HEK293 (cell line): Measurements from ENCODE around the gene CENPT.
A peak's percentile ranks its signal among the peaks of the same experiment; 100 is the strongest.

Experiments used
- AEBP2 ChIP-seq: fragments of 450-650 bp; formaldehyde crosslinking; IDR thresholded peaks from 2 replicates; pipeline ENCODE4 v1.5.1; 2016; ENCODE audit warnings: missing biosample characterization, missing genetic modification characterization, borderline replicate concordance
- FEZF1 ChIP-seq: fragments of 450-650 bp; formaldehyde crosslinking; IDR thresholded peaks from 2 replicates; pipeline ENCODE4 v1.5.1; 2016; ENCODE audit warnings: missing biosample characterization, missing genetic modification characterization
- GLI2 ChIP-seq: fragments of 450-650 bp; formaldehyde crosslinking; IDR thresholded peaks from 2 replicates; pipeline ENCODE4; 2017; ENCODE audit warnings: missing biosample characterization, missing genetic modification characterization, low read depth, borderline replicate concordance
- GLIS1 ChIP-seq: fragments of 450-650 bp; formaldehyde crosslinking; IDR thresholded peaks from 2 replicates; pipeline ENCODE4 v1.5.1; 2016; ENCODE audit warnings: missing biosample characterization, missing genetic modification characterization
- HOXD13 ChIP-seq: sonication (generic); formaldehyde crosslinking; IDR thresholded peaks from 2 replicates; pipeline ENCODE4 v1.8.0; 2022; ENCODE audit warnings: missing genetic modification reagents, borderline replicate concordance
- KLF1 ChIP-seq: fragments of 450-650 bp; formaldehyde crosslinking; IDR thresholded peaks from 2 replicates; pipeline ENCODE4 v1.5.1; 2016; ENCODE audit warnings: missing biosample characterization, missing genetic modification characterization
- KLF16 ChIP-seq: fragments of 450-650 bp; formaldehyde crosslinking; IDR thresholded peaks from 2 replicates; pipeline ENCODE4 v1.5.1; 2017; ENCODE audit warnings: missing biosample characterization, missing genetic modification characterization
- SCRT1 ChIP-seq: fragments of 450-650 bp; formaldehyde crosslinking; IDR thresholded peaks from 2 replicates; pipeline ENCODE4 v1.5.1; 2016; ENCODE audit warnings: missing biosample characterization, missing genetic modification characterization, borderline replicate concordance
- TRIM28 ChIP-seq: IDR thresholded peaks from 2 replicates; pipeline ENCODE4 v1.6.1; 2011; ENCODE audit warnings: low read length, control low read depth, borderline replicate concordance
- ZBTB48 ChIP-seq: fragments of 450-650 bp; formaldehyde crosslinking; IDR thresholded peaks from 2 replicates; pipeline ENCODE4 v1.5.1; 2016; ENCODE audit warnings: missing biosample characterization, missing genetic modification characterization
- ZBTB8A ChIP-seq: fragments of 450-650 bp; formaldehyde crosslinking; IDR thresholded peaks from 2 replicates; pipeline ENCODE4 v1.5.1; 2016; ENCODE audit warnings: missing biosample characterization, missing genetic modification characterization
- ZNF169 ChIP-seq: fragments of 450-650 bp; formaldehyde crosslinking; IDR thresholded peaks from 2 replicates; pipeline ENCODE4 v1.5.1; 2016; ENCODE audit warnings: missing biosample characterization, missing genetic modification characterization
- ZNF174 ChIP-seq: fragments of 450-650 bp; formaldehyde crosslinking; IDR thresholded peaks from 2 replicates; pipeline ENCODE4 v1.5.0; 2017; ENCODE audit warnings: missing biosample characterization, mild to moderate bottlenecking, missing genetic modification characterization
- ZNF23 ChIP-seq: fragments of 450-650 bp; formaldehyde crosslinking; IDR thresholded peaks from 2 replicates; pipeline ENCODE4 v1.5.1; 2016; ENCODE audit warnings: missing biosample characterization, missing genetic modification characterization, borderline replicate concordance
- ZNF239 ChIP-seq: fragments of 450-650 bp; formaldehyde crosslinking; IDR thresholded peaks from 2 replicates; pipeline ENCODE4 v1.5.1; 2016; ENCODE audit warnings: missing biosample characterization, missing genetic modification characterization
- ZNF544 ChIP-seq: fragments of 450-650 bp; formaldehyde crosslinking; IDR thresholded peaks from 2 replicates; pipeline ENCODE4 v1.5.0; 2017; ENCODE audit warnings: missing biosample characterization, missing genetic modification characterization
- ZNF571 ChIP-seq: fragments of 450-650 bp; formaldehyde crosslinking; IDR thresholded peaks from 2 replicates; pipeline ENCODE4 v1.5.0; 2017; ENCODE audit warnings: missing biosample characterization, missing genetic modification characterization
- ZNF585B ChIP-seq: fragments of 450-650 bp; formaldehyde crosslinking; IDR thresholded peaks from 2 replicates; pipeline ENCODE4 v1.5.1; 2016; ENCODE audit warnings: missing biosample characterization, missing genetic modification characterization
- ZNF596 ChIP-seq: fragments of 450-650 bp; IDR thresholded peaks from 2 replicates; pipeline ENCODE4 v1.5.0; 2018; ENCODE audit warnings: missing biosample characterization, mild to moderate bottlenecking, missing genetic modification characterization, moderate library complexity
- ZNF600 ChIP-seq: fragments of 450-650 bp; formaldehyde crosslinking; IDR thresholded peaks from 2 replicates; pipeline ENCODE4 v1.5.1; 2016; ENCODE audit warnings: missing biosample characterization, missing genetic modification characterization
- ZNF623 ChIP-seq: fragments of 450-650 bp; formaldehyde crosslinking; IDR thresholded peaks from 2 replicates; pipeline ENCODE4 v1.5.1; 2016; ENCODE audit warnings: missing biosample characterization, missing genetic modification characterization
- ZNF692 ChIP-seq: fragments of 450-650 bp; formaldehyde crosslinking; IDR thresholded peaks from 2 replicates; pipeline ENCODE4 v1.5.1; 2016; ENCODE audit warnings: missing biosample characterization, missing genetic modification characterization
- ZNF747 ChIP-seq: fragments of 450-650 bp; formaldehyde crosslinking; IDR thresholded peaks from 2 replicates; pipeline ENCODE4 v1.5.1; 2016; ENCODE audit warnings: missing biosample characterization, missing genetic modification characterization
- ZNF76 ChIP-seq: fragments of 450-650 bp; formaldehyde crosslinking; IDR thresholded peaks from 2 replicates; pipeline ENCODE4; 2016; ENCODE audit warnings: low read depth, missing biosample characterization, missing genetic modification characterization, borderline replicate concordance
- ZNF768 ChIP-seq: fragments of 450-650 bp; formaldehyde crosslinking; IDR thresholded peaks from 2 replicates; pipeline ENCODE4 v1.5.1; 2018; ENCODE audit warnings: missing biosample characterization, mild to moderate bottlenecking, missing genetic modification characterization
- TF ChIP-seq, protein P1 (sequence below): fragments of 450-650 bp; formaldehyde crosslinking; conservative IDR thresholded peaks from 2 replicates; pipeline ENCODE4 v1.5.1; 2016; ENCODE audit warnings: low read depth, missing biosample characterization, missing genetic modification characterization
- TF ChIP-seq, protein P2 (sequence below): fragments of 450-650 bp; formaldehyde crosslinking; IDR thresholded peaks from 2 replicates; pipeline ENCODE4 v1.5.1; 2016; ENCODE audit warnings: missing biosample characterization, missing genetic modification characterization
- TF ChIP-seq, protein P3 (sequence below): fragments of 450-650 bp; formaldehyde crosslinking; IDR thresholded peaks from 2 replicates; pipeline ENCODE4; 2016; ENCODE audit warnings: missing biosample characterization, missing genetic modification characterization
- TF ChIP-seq, protein P4 (sequence below): fragments of 450-650 bp; formaldehyde crosslinking; IDR thresholded peaks from 2 replicates; pipeline ENCODE4 v1.5.1; 2017; ENCODE audit warnings: missing biosample characterization, mild to moderate bottlenecking, missing genetic modification characterization, moderate library complexity

CENPT gene

DNA sequence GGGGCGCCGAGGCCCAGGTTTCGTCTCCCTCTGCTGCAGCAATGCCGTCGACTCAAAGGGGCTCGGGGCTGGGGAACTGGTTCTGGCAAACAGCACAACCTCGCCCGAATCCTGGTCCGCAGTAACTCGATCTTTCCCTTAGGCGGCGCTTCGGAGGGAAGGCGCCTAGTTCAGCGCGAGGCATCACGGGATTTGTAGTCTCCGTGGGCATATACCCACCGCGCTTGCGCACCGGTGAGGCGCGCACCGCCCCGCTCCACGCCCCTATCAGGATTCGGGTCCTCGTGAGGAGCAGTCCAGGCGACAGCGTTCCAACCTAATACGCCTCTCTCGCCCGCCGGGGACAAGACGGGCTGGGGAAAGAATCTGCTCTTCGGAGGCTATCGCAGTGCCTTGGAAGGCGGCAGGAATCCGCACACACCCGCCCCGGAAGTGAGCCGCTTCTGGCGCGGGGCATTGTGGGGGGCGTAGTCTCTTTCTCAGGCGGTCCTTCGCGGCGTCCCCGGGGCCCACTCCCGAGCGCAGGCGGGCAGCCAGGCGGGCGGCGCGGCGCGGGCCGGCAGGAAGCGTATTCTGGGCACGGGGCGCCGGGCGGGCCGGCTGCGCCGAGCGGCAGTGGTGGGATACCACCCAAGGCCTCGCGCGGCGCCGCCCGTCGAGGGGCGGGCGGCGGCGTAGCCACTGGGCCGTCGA lies 5.5 kb downstream of the CENPT start, which contains the start of gene THAP11 (continued):
- TF ChIP-seq, protein P1, sequence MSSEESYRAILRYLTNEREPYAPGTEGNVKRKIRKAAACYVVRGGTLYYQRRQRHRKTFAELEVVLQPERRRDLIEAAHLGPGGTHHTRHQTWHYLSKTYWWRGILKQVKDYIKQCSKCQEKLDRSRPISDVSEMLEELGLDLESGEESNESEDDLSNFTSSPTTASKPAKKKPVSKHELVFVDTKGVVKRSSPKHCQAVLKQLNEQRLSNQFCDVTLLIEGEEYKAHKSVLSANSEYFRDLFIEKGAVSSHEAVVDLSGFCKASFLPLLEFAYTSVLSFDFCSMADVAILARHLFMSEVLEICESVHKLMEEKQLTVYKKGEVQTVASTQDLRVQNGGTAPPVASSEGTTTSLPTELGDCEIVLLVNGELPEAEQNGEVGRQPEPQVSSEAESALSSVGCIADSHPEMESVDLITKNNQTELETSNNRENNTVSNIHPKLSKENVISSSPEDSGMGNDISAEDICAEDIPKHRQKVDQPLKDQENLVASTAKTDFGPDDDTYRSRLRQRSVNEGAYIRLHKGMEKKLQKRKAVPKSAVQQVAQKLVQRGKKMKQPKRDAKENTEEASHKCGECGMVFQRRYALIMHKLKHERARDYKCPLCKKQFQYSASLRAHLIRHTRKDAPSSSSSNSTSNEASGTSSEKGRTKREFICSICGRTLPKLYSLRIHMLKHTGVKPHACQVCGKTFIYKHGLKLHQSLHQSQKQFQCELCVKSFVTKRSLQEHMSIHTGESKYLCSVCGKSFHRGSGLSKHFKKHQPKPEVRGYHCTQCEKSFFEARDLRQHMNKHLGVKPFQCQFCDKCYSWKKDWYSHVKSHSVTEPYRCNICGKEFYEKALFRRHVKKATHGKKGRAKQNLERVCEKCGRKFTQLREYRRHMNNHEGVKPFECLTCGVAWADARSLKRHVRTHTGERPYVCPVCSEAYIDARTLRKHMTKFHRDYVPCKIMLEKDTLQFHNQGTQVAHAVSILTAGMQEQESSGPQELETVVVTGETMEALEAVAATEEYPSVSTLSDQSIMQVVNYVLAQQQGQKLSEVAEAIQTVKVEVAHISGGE = peak; percentile 88
- TF ChIP-seq GLIS1 (tag by site-specific recombination) (no peak), ZNF747 (no peak), ZNF169 (tag by site-specific recombination) (no peak), GLI2 (tag by site-specific recombination) (no peak), TRIM28 (0 out of 2 replicates have a peak, but pooled peaks have one; percentile 31), ZNF239 (tag by site-specific recombination) (no peak), ZNF623 (0 out of 2 replicates have a peak, but pooled peaks have one; percentile 3), AEBP2 (tag by site-specific recombination) (no peak), ZNF174 (tag by site-specific recombination) (no peak), ZNF585B (tag by site-specific recombination) (no peak), FEZF1 (tag by site-specific recombination) (no peak), ZNF768 (tag by site-specific recombination) (no peak), KLF1 (peak; percentile 82), HOXD13 (CRISPR knock-in tag) (no peak), ZNF76 (peak; percentile 97), ZBTB48 (0 out of 2 replicates have a peak, but pooled peaks have one; percentile 13), KLF16 (tag by site-specific recombination) (peak; percentile 80), ZNF692 (peak; percentile 94), ZNF600 (tag by site-specific recombination) (peak; percentile 92), SCRT1 (tag by site-specific recombination) (no peak), ZNF571 (tag by site-specific recombination) (no peak), ZNF23 (tag by site-specific recombination) (no peak), ZNF596 (tag by site-specific recombination) (peak; percentile 60; the same call in 1 of the 2 replicates), ZNF544 (tag by site-specific recombination) (no peak), ZBTB8A (tag by site-specific recombination) (peak; percentile 56)
- TF ChIP-seq, protein P2, sequence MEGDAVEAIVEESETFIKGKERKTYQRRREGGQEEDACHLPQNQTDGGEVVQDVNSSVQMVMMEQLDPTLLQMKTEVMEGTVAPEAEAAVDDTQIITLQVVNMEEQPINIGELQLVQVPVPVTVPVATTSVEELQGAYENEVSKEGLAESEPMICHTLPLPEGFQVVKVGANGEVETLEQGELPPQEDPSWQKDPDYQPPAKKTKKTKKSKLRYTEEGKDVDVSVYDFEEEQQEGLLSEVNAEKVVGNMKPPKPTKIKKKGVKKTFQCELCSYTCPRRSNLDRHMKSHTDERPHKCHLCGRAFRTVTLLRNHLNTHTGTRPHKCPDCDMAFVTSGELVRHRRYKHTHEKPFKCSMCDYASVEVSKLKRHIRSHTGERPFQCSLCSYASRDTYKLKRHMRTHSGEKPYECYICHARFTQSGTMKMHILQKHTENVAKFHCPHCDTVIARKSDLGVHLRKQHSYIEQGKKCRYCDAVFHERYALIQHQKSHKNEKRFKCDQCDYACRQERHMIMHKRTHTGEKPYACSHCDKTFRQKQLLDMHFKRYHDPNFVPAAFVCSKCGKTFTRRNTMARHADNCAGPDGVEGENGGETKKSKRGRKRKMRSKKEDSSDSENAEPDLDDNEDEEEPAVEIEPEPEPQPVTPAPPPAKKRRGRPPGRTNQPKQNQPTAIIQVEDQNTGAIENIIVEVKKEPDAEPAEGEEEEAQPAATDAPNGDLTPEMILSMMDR (tag by site-specific recombination) = peak; percentile 96
- TF ChIP-seq, protein P3, sequence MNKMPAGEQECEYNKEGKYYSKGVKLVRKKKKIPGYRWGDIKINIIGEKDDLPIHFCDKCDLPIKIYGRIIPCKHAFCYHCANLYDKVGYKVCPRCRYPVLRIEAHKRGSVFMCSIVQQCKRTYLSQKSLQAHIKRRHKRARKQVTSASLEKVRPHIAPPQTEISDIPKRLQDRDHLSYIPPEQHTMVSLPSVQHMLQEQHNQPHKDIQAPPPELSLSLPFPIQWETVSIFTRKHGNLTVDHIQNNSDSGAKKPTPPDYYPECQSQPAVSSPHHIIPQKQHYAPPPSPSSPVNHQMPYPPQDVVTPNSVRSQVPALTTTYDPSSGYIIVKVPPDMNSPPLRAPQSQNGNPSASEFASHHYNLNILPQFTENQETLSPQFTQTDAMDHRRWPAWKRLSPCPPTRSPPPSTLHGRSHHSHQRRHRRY (tag by site-specific recombination) = no peak
- TF ChIP-seq, protein P4, sequence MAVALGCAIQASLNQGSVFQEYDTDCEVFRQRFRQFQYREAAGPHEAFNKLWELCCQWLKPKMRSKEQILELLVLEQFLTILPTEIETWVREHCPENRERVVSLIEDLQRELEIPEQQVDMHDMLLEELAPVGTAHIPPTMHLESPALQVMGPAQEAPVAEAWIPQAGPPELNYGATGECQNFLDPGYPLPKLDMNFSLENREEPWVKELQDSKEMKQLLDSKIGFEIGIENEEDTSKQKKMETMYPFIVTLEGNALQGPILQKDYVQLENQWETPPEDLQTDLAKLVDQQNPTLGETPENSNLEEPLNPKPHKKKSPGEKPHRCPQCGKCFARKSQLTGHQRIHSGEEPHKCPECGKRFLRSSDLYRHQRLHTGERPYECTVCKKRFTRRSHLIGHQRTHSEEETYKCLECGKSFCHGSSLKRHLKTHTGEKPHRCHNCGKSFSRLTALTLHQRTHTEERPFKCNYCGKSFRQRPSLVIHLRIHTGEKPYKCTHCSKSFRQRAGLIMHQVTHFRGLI = no peak
